OCI-LY7 (cell line): Measurements from ENCODE around the gene EYA2. TPM values are rescaled to one million over a fixed set of nuclear protein-coding genes. Genes with fewer than 3 reads are reported as not detected.

Experiments used
- BruUV-seq: library from RNA; stranded (reverse); fragments of 400-500 nt; replicated peaks from 2 replicates; lab custom pipeline; 2021; lab: Mats Ljungman, UMichigan
- CTCF ChIA-PET: fragments of 300-600 bp; sonication (Branson Sonifier 250); formaldehyde crosslinking; loops from one replicate; lab custom pipeline; 2022; ENCODE audit warnings: antibody characterized with exemption; ENCODE audit not compliant: unreplicated experiment; lab: Charles Lee
- POLR2A ChIA-PET: fragments of 300-600 bp; sonication (Branson Sonifier 250); formaldehyde crosslinking; loops from one replicate; lab custom pipeline; 2022; ENCODE audit warnings: antibody characterized with exemption; lab: Charles Lee
- DNase-seq: peaks from one replicate; pipeline ENCODE4 v3.0.0-alpha.2; 2015; ENCODE audit warnings: low spot score
- H2AFZ ChIP-seq: fragments of 200-600 bp; sonication (generic), shearing (Covaris generic); 2 replicates; pipeline ENCODE4 v1.6.1; 2014; ENCODE audit warnings: mild to moderate bottlenecking, antibody characterized with exemption, low read length, moderate library complexity
- H3K27ac ChIP-seq: fragments of 200-600 bp; sonication (generic); 2 replicates; pipeline ENCODE4 v1.5.1; 2014; ENCODE audit warnings: mixed run types, low read depth, mild to moderate bottlenecking, moderate library complexity, low read length, inconsistent platforms; ENCODE audit not compliant: poor library complexity, severe bottlenecking
- H3K36me3 ChIP-seq: fragments of 200-600 bp; sonication (generic); 2 replicates; pipeline ENCODE4 v1.6.1; 2014; ENCODE audit warnings: mild to moderate bottlenecking, antibody characterized with exemption, low read length, moderate library complexity, mixed read lengths; ENCODE audit not compliant: insufficient read depth
- H3K4me1 ChIP-seq: fragments of 200-600 bp; sonication (generic); 2 replicates; pipeline ENCODE4 v1.5.1; 2014; ENCODE audit warnings: mild to moderate bottlenecking, low read length; ENCODE audit not compliant: insufficient read depth, poor library complexity, severe bottlenecking
- H3K4me2 ChIP-seq: fragments of 200-600 bp; sonication (generic); 2 replicates; pipeline ENCODE4 v1.6.1; 2014; ENCODE audit warnings: mild to moderate bottlenecking, low read length
- H3K4me3 ChIP-seq: fragments of 200-600 bp; sonication (generic); 2 replicates; pipeline ENCODE4 v1.5.1; 2014; ENCODE audit warnings: mild to moderate bottlenecking, low read depth, low read length; ENCODE audit not compliant: poor library complexity, severe bottlenecking
- H3K79me2 ChIP-seq: fragments of 200-600 bp; sonication (generic); 2 replicates; pipeline ENCODE4 v1.6.1; 2016; ENCODE audit warnings: low read depth, mild to moderate bottlenecking, low read length, moderate library complexity, mixed read lengths; ENCODE audit not compliant: insufficient read depth
- H3K9me2 ChIP-seq: fragments of 200-600 bp; sonication (generic); 2 replicates; pipeline ENCODE4 v1.6.1; 2016; ENCODE audit warnings: mild to moderate bottlenecking, low read length, mixed read lengths; ENCODE audit not compliant: insufficient read depth
- H3K9me3 ChIP-seq: fragments of 200-600 bp; sonication (generic); 2 replicates; pipeline ENCODE4 v1.6.1; 2014; ENCODE audit warnings: mild to moderate bottlenecking, mixed run types, low read length, mixed read lengths
- H4K20me1 ChIP-seq: fragments of 200-600 bp; sonication (generic); 2 replicates; pipeline ENCODE4 v1.6.1; 2014; ENCODE audit warnings: mild to moderate bottlenecking, antibody characterized with exemption, low read length, moderate library complexity, mixed read lengths; ENCODE audit not compliant: insufficient read depth
- CTCF ChIP-seq: fragments of 200-600 bp; sonication (generic); conservative IDR thresholded peaks from 2 replicates; pipeline ENCODE4 v1.5.1; 2014; ENCODE audit warnings: mild to moderate bottlenecking, antibody characterized with exemption, low read length, moderate library complexity, mixed read lengths
- EZH2phosphoT487 ChIP-seq: fragments of 200-600 bp; sonication (generic); IDR thresholded peaks from 2 replicates; pipeline ENCODE4 v1.6.1; 2018; ENCODE audit warnings: low read depth, borderline replicate concordance, mild to moderate bottlenecking, mixed run types, antibody characterized with exemption, low read length, moderate library complexity, mixed read lengths
- intact Hi-C: fragments of 100-400 bp; cut with micrococcal nuclease; formaldehyde crosslinking; loops from one replicate; pipeline ENCODE4 v1.10.0; 2022; ENCODE audit not compliant: unreplicated experiment
- total RNA-seq, 2 experiments: library from RNA; depleted of rRNA in 1 of 2; stranded (reverse); fragments of >200 nt in 1 of 2; shearing (Covaris generic) in 1 of 2; gene quantifications; 2 replicates each; pipeline ENCODE4 v1.2.3, GENCODE V29; 2014 to 2022

Gene EYA2
- total RNA-seq, 2 experiments from 2014 or later, result not detected

- ChIA-PET POLR2A (interaction anchor here (0.6 to 0.7 kb wide), 4 partner anchors 17 to 1612 kb away, joined by 3 to 5 read pairs (median 4); no protein-coding TSS in a partner anchor), CTCF (no interaction called here)
- TF ChIP-seq EZH2phosphoT487, result no peak
- no peak for TF ChIP-seq CTCF
- no peak overlapping the region for H3K4me3 ChIP-seq
- intact Hi-C loops, result no loop called here
- no peaks in the 10 kb centered on the region for H4K20me1 ChIP-seq
- no peak overlapping the region for H3K4me2 ChIP-seq
- no peak for DNase-seq
- no peaks in the 10 kb centered on the region for H3K9me3 ChIP-seq
- H3K36me3 ChIP-seq, result peaks cover 97% of the 10 kb centered on the region
- no peak overlapping the region for H2AFZ ChIP-seq
- H3K9me2 ChIP-seq, result no peaks in the 10 kb centered on the region
- no peak overlapping the region for H3K27ac ChIP-seq
- no peaks in the 10 kb centered on the region for H3K79me2 ChIP-seq
- H3K4me1 ChIP-seq, result no peaks in the 10 kb centered on the region
- no TSS peak for BruUV-seq
Measured at GRCh38 chr20:47233333-47234188, 338.9 kb downstream of the EYA2 start.

- no TSS peak for BruUV-seq
- no peak for TF ChIP-seq EZH2phosphoT487
- no peak for TF ChIP-seq CTCF
- no peaks in the 10 kb centered on the region for H4K20me1 ChIP-seq
- H3K9me2 ChIP-seq, result no peaks in the 10 kb centered on the region
- no peak overlapping the region for H3K27ac ChIP-seq
- H2AFZ ChIP-seq, result no peak overlapping the region
- H3K36me3 ChIP-seq, result peaks cover 97% of the 10 kb centered on the region
- intact Hi-C loops, result no loop called here
- H3K79me2 ChIP-seq, result no peaks in the 10 kb centered on the region
- ChIA-PET POLR2A (interaction anchor here (0.7 kb wide), 1 partner anchor 758 kb away, joined by 4 read pairs; no protein-coding TSS in a partner anchor), CTCF (interaction anchor here (0.7 kb wide), 1 partner anchor 38 kb away, joined by 3 read pairs; no protein-coding TSS in a partner anchor)
- H3K4me2 ChIP-seq, result no peak overlapping the region
- no peaks in the 10 kb centered on the region for H3K4me1 ChIP-seq
- no peaks in the 10 kb centered on the region for H3K9me3 ChIP-seq
- DNase-seq, result no peak
- H3K4me3 ChIP-seq, result no peak overlapping the region
Measured at GRCh38 chr20:47235111-47235510, 340.5 kb downstream of the EYA2 start.
